GM18517 (cell line): ENCODE measurements around the gene KCNJ6.

Source experiments
- ATAC-seq: cut with Tn5 transposase; IDR thresholded peaks from one replicate; pipeline ENCODE4 v1.9.1; 2021; ENCODE audit warnings: mild to moderate bottlenecking, moderate library complexity; ENCODE audit not compliant: unreplicated experiment

Gene KCNJ6

GRCh38 chr21:37558676-37559211 is 357.5 kb downstream of the KCNJ6 start:
- ATAC-seq: no peak
